Body of pancreas (tissue), 4 donors: ENCODE data around the gene BIRC5. TPM values are rescaled to one million over a fixed set of nuclear protein-coding genes. Genes with fewer than 3 reads are reported as not detected.
A peak's percentile ranks its signal among the peaks of the same experiment; 100 is the strongest.

Experiments
- ATAC-seq: fragments of 150-250 bp; one replicate; pipeline ENCODE4 v1.9.1; 2016
- DNase-seq, 4 donors: peaks; one replicate each; pipeline ENCODE4 v3.0.0-alpha.2; 2019
- H3K27ac ChIP-seq, 4 donors: fragments of 200-600 bp; sonication (generic); 1 replicate in 3 of 4; 2 replicates in 1 of 4; pipeline versions ENCODE4 v1.5.1 to v1.6.1; 2016 to 2019; ENCODE audit warnings: mild to moderate bottlenecking in 1 of 4, mixed read lengths in 1 of 4, moderate library complexity in 1 of 4
- H3K27me3 ChIP-seq, 2 donors: fragments of 200-600 bp; sonication (generic); one replicate each; pipeline ENCODE4 v1.6.0; 2016; ENCODE audit warnings: mild to moderate bottlenecking in 1 of 2
- H3K36me3 ChIP-seq, 2 donors: fragments of 200-600 bp; sonication (generic); replicated peaks in 1 of 2; 2 replicates each; pipeline ENCODE4 v1.5.1; 2016; ENCODE audit warnings: low read depth in 2 of 2; ENCODE audit not compliant: insufficient read depth in 1 of 2
- H3K4me1 ChIP-seq: fragments of 200-600 bp; sonication (generic); one replicate; pipeline ENCODE4 v1.6.0; 2016
- H3K4me3 ChIP-seq, 2 donors: fragments of 200-600 bp; sonication (generic); 1 replicate in 1 of 2; 2 replicates in 1 of 2; pipeline ENCODE4 v1.5.1; 2016 to 2019
- H3K9me3 ChIP-seq, 3 donors: fragments of 200-600 bp; sonication (generic); 1 replicate in 2 of 3; 2 replicates in 1 of 3; pipeline ENCODE4 v1.5.1; 2016
- CTCF ChIP-seq, 7 experiments: fragments of 450-650 bp in 4 of 7; fragments of 200-600 bp in 3 of 7; sonication (generic) in 3 of 7; IDR thresholded peaks; one replicate each; pipeline ENCODE4 v1.5.1; 2016 to 2019; ENCODE audit warnings: antibody characterized with exemption in 7 of 7
- POLR2A ChIP-seq, 3 donors: fragments of 450-650 bp; IDR thresholded peaks; one replicate each; pipeline ENCODE4 v1.6.1; 2016; ENCODE audit warnings: antibody characterized with exemption in 3 of 3, mild to moderate bottlenecking in 2 of 3
- WGBS, 2 donors: methylation state at CpG; one replicate each; pipeline ENCODE4 v1.1.5; 2017; 5-methylcytosine and 5-hydroxymethylcytosine counted together
- intact Hi-C: fragments of 100-400 bp; cut with DNase I; formaldehyde crosslinking; loops from one replicate; pipeline ENCODE4 v1.15.1; 2023
- total RNA-seq, 2 donors: library from RNA; depleted of rRNA; stranded (reverse); fragments of >200 nt; gene quantifications; one replicate each; pipeline ENCODE4 v1.1.0, GENCODE V29; 2016

BIRC5 gene
- total RNA-seq, 2 donors from 2014 or later = not detected

GRCh38 chr17:78248051-78248914 is 34.2 kb downstream of the BIRC5 start:
- 67 to 75% methylated on average over 17 to 29 of the region's 30 CpGs for WGBS, 2 donors
- ATAC-seq = no peak
- Histone ChIP-seq H3K36me3 (no peaks in the 10 kb centered on the region), H3K4me3 (no peak overlapping the region), H3K27ac (no peak overlapping the region), H3K27me3 (no peaks in the 10 kb centered on the region), H3K9me3 (no peaks in the 10 kb centered on the region), H3K4me1 (peaks cover 18% of the 10 kb centered on the region)
- no peak for TF ChIP-seq CTCF (IDR thresholded peaks at IDR 0.05)
- DNase-seq = peak in 1 of 4 donors; percentile 18
- intact Hi-C loops = no loop called here

DNA sequence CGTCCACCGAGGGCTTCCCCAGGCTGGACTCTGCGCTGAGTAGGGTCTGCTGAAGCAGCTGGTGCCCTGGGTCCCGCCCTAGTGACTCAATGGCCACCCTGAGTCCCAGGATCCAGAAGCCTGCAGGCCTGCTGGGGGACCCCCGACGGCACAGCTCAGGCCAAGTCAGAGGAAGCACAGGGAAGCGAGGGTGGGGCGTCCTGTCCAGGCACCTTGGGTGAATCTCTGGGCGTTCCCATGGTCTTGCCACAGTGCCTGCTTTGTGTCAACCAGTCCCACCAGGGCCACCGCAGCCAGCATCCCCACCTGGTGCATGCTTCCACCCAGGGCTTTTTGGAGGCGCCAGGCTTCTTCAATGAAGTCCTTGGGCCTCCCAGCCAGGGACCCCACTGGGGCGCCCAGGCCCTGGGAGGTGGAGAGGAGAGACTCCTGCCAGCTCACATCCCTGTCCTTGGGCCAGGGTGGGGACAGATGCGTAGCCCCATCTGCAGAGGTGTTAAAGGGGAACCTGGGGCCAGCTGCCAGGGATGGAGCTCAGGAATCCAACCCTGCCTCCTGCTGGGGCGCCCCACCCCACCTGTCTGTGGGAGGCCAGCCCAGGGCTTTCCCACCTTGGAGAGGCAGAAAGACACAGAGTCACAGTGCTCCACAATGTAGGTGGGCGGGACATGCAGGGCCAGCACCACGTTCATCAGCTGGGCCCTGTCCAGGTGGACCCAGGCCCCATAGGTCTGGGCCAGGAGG is 35.2 kb downstream of the BIRC5 start:
- intact Hi-C loops = no loop called here

DNA sequence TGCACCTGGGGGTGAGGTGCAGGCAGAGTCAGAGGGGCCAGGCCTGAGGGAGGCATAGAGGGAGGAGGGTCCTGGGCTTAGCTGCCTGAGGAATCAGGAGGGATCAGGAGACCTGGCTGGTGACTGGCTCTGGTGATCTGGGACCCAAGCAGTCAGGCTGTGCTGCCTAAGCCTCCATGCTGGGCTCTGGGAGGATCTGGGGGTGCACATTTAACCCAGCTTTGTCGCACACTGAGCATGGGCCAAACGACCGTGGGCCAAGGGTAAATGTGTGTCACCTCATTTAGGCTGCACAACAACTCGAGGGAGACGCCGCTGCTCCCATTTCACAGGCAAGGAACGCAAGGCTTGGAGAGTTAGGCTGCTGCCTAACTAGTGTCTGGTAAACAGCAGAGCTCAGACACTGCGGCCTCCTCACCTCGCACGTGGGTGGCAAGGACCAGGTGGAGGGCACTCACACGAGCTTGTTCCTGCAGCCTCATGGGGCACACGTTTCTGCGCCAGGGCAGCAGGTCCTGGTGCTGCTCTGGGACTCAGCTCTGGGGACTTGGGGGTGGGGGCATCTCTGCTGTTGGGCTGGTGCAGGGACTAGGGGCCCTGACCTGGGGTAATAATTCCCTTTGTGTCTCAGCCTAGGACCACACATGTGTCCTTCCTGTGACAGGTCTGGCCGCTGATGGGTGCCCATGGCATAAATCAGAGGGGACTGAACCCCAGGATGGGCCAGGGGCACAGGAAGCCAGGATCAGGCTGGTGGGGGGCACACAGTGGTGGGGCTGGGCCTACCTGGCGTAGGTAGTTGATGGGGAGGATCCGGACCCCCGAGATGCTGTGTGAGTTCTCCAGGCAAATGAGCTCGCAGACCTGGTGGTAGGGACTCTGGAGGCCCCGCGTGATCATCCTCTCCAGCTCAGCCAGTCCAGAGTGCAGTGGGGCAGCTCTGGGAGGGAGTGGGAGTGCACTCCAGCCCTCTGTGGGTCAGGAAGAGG is 36.1 kb downstream of the BIRC5 start:
- 61 to 80% methylated on average over 2 to 19 of the region's 20 CpGs for WGBS, 2 donors
- Histone ChIP-seq H3K27me3 (no peaks in the 10 kb centered on the region), H3K4me3 (no peak overlapping the region), H3K9me3 (no peaks in the 10 kb centered on the region), H3K36me3 (no peaks in the 10 kb centered on the region), H3K27ac (no peak overlapping the region), H3K4me1 (peaks cover 23% of the 10 kb centered on the region)
- TF ChIP-seq POLR2A (IDR thresholded peaks at IDR 0.05) = no peak
- no peak for TF ChIP-seq CTCF (IDR thresholded peaks at IDR 0.05)
- ATAC-seq = no peak
- DNase-seq = peak in 1 of 4 donors; percentile 11
- intact Hi-C loops = loop anchor here (5.0 kb wide), 1 partner anchor 138 kb away; no protein-coding TSS in a partner anchor

More for the DNA sequence above, 35.2 kb downstream of the BIRC5 start:
- ATAC-seq (no peak), DNase-seq (peak in 1 of 4 donors; percentile 12)
- TF ChIP-seq POLR2A (IDR thresholded peaks at IDR 0.05) (no peak), CTCF (IDR thresholded peaks at IDR 0.05) (no peak)
- H3K4me1 ChIP-seq = peaks cover 23% of the 10 kb centered on the region
- no peak overlapping the region for H3K4me3 ChIP-seq
- WGBS, 2 donors = 76% methylated on average over 16 of the region's 16 CpGs; no CpG with 5 or more reads in 1 of the 2 donors
- H3K36me3 ChIP-seq = no peaks in the 10 kb centered on the region
- no peaks in the 10 kb centered on the region for H3K9me3 ChIP-seq
- no peaks in the 10 kb centered on the region for H3K27me3 ChIP-seq
- H3K27ac ChIP-seq = no peak overlapping the region

GRCh38 chr17:78250891-78251772 is 37.1 kb downstream of the BIRC5 start:
- Histone ChIP-seq H3K4me1 (peaks cover 23% of the 10 kb centered on the region), H3K27me3 (no peaks in the 10 kb centered on the region), H3K36me3 (no peaks in the 10 kb centered on the region), H3K27ac (peak overlapping the region in 1 of 4 donors; percentile 29), H3K4me3 (no peak overlapping the region), H3K9me3 (no peaks in the 10 kb centered on the region)
- peak; percentile 86 to 87 (median 87) for DNase-seq
- TF ChIP-seq POLR2A (IDR thresholded peaks at IDR 0.05) (no peak), CTCF (IDR thresholded peaks at IDR 0.05) (peak; percentile 98 to 100 (median 99))
- WGBS, 2 donors = 23 to 24% methylated on average over 3 to 26 of the region's 27 CpGs
- intact Hi-C loops = loop anchor here (5.0 kb wide), 1 partner anchor 139 kb away; no protein-coding TSS in a partner anchor
- peak; percentile 91 for ATAC-seq
